ENCODE measurements around the gene ZFYVE9. TPM values are rescaled to one million over a fixed set of nuclear protein-coding genes. Genes with fewer than 3 reads are reported as not detected.
A peak's percentile ranks its signal among the peaks of the same experiment; 100 is the strongest.

The ZFYVE9 gene
- polyA plus RNA-seq, 10 donors, result 17.4 to 23.0 (median 21.3) TPM

DNA sequence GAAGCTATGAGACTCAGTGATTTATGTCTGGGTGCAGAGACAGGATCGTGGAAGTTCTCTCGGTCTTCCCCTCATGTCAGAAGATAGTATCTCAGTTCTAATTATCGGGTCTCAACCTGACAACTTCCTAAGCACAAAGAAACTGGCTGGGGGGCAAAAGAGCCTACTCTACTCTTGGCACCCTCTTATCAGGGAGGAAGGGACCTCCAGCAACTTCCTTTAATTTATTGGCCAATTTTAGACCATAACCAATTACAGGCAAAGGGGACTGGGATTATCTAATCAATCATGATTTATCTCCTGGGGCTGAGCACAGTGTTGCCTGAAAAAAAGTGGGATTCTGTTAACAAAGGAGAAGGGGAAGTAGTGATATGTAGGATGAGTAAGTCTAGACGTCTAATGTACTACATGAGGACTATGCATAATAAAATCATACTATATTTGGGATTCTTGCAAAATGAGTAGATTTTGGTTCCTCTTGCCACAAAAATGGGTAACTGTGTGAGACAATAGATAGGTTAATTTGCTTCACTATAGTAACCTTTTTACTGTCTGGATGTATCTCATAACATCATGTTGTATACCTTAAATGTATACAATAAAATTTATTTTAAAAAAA lies 98.8 kb downstream of the ZFYVE9 start:
- no peak for DNase-seq

DNA sequence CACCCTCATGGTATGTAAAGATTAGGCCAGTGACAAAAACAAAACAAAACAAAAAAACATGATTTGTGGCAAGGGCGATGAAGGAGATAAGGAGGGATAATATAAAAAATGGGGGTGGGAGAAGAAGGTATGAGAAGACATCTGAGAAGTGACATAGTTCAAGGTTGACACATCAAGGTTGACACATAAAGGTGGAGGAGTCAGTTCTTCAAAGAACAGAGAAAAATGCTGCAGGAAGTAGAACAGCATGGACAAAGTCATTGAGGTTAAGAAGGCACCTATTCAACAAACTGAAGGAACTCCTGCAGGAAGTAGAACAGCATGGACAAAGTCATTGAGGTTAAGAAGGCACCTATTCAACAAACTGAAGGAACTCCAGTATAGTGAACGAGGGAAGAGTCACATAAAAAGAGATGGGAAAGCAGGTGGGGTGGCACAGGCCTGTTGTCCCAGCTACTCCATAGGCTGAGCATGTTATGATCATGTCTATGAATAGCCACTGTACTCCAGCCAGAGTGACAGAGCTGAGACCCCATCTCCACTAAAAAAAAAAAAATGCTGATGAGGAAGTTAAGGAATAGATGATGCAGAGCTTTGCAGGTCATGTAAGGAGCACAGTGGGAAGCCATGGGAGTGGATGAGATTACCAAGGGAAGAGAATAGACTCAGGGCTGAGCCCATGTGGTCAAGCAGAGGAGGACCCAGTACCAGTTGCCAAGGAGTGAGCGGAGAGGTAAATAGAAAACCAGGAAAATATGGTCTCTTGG lies 101.5 kb downstream of the ZFYVE9 start:
- DNase-seq, result no peak

- DNase-seq, result no peak
Measured at GRCh38 chr1:52249831-52250230, 107.9 kb downstream of the ZFYVE9 start.

DNA sequence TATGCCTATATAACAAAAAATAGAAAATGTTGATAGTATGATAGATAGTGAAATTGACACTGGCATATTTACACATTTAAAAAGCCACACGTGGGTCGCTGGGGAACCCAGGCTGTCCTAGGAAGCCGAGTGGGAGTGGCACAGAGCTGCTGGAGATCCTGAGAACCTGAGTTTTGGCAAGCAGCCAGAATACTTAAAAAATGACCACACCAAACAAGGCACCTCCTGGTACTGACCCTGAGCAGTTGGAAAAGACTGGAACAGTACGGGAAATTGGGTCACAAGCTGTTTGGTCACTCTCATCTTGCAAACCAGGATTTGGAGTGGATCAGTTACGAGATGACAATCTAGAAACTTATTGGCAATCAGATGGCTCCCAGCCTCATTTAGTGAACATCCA lies 111.5 kb downstream of the ZFYVE9 start:
- no peak for DNase-seq

GRCh38 chr1:52259886-52260285 lies 118.0 kb downstream of the ZFYVE9 start:
- DNase-seq, result no peak

DNA sequence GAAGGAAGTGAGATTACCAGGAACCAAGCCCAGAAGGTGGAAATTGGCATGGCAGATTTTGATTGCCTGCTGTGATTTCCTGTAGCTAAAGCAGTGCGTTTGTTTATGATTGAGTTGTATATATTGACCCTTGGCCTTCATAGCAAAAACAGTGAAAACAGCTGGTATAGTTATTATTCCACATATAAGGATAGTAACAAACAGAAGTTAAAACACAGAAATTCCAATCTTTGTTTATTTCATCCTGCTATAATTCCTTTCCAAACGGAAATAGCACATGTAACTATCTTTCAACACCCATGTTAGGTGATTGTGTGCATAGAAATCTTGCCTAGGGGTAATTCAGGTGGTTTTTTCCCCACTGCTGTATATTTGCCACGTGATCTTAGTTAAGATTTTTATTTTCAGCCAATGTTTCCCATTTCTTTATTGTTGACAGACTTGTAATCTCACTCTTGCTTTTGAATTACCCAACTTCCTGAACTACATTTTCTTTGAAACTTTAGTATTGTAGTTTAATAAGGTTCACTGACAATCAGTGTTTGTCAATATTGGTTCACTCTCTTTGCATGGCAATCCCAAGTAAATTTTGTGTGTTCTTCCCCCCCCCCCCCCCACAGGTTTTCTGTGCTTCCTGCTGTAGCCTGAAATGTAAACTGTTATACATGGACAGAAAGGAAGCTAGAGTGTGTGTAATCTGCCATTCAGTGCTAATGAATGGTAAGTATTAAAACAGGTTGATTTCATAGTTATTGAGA lies 121.4 kb downstream of the ZFYVE9 start:
- no peak for DNase-seq

GRCh38 chr1:52264530-52265115 lies 122.7 kb downstream of the ZFYVE9 start:
- DNase-seq, result no peak

DNA sequence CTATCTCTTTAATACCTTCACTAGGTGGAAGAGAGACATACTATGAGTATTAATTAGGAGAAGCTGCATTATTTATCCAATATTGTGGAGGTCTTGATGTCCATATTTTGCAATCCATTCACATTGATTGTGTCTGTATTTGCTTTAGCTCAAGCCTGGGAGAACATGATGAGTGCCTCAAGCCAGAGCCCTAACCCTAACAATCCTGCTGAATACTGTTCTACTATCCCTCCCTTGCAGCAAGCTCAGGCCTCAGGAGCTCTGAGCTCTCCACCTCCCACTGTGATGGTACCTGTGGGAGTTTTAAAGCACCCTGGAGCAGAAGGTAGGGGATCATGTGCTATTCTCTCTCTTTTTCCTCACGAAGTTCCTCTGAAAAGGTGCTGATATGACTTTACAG lies 124.6 kb downstream of the ZFYVE9 start:
- DNase-seq, result no peak

DNA sequence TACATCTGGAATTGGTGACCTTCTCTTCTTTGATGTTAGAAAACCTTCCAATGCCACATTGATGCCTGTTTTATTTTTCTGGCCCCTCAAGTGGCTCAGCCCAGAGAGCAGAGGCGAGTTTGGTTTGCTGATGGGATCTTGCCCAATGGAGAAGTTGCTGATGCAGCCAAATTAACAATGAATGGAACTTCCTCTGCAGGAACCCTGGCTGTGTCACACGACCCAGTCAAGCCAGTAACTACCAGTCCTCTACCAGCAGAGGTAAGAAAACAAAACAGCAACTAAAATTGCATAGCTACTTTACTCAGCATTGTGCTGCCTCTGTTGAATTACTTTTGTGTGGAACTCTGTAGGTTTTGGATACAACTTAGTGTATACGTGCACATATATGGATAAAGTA lies 126.5 kb downstream of the ZFYVE9 start:
- DNase-seq, result no peak

DNA sequence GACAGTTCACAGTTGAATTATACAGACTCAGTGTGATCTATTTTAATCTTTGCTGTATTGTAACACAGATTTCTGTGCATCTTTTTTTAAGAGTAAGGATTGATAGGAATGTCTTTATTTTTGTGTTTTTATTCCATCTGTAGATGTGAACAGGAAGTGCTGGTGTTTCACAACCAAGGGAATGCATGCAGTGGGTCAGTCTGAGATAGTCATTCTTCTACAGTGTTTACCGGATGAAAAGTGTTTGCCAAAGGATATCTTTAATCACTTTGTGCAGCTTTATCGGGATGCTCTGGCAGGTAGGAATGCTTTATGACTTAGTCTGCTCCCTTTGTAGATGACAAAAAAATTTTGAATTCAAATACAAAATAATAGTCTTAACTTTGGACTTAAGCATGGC lies 139.6 kb downstream of the ZFYVE9 start:
- no peak for DNase-seq

- DNase-seq, result peak in 1 of 3 donors; percentile 26
Measured at GRCh38 chr1:52288286-52288685, 146.4 kb downstream of the ZFYVE9 start.

DNA sequence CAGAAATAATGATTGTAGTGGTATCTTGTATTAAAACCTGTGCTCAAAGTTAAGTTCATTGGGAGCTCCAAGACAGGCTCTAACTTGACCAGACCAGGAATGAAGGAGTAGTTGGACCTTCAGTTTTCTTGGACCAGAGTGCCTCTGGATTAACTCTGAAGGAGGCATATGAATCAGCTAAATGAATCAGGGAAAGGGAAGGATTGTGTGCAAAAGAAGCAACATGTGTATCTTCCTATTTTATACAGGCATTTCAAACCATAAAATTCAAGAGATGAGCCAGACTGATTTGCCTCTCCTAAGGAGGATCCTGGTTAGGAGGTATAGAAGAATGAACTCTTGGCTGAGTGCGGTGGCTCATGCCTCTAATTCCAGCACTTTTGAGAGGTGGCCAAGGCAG lies 152.7 kb downstream of the ZFYVE9 start:
- DNase-seq, result no peak

GRCh38 chr1:52296345-52296744 lies 154.5 kb downstream of the ZFYVE9 start:
- DNase-seq, result peak; percentile 20 to 52 (median 22)

- DNase-seq, result no peak
Measured at GRCh38 chr1:52305417-52306226, 163.7 kb downstream of the ZFYVE9 start.

- DNase-seq, result no peak
Measured at GRCh38 chr1:52306227-52307006, 164.5 kb downstream of the ZFYVE9 start.

GRCh38 chr1:52321061-52321460 lies 179.2 kb downstream of the ZFYVE9 start:
- no peak for DNase-seq

- no peak for DNase-seq
Measured at GRCh38 chr1:52323731-52324130, 181.8 kb downstream of the ZFYVE9 start.

DNA sequence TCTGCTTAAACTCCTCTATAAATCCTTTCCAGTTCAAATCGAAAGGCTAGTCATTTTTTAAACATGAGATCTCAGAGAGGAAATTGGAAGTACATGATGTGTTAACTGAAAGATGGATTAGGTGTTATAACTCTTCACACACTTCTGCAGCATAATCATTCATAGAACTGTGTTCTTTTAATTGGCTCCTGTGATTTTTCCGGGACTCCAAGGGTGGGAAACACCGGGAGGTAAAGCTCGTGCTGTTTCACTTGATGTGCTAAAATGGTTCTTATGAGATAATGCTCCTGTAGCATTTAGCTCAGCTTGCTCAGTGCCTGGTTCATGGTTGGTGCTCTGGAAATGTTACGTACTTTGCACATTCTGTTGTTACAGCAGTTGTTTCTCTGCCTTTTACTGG lies 183.9 kb downstream of the ZFYVE9 start:
- DNase-seq, result no peak

- DNase-seq, result no peak
Measured at GRCh38 chr1:52328615-52329014, 186.7 kb downstream of the ZFYVE9 start.

GRCh38 chr1:52332411-52332810 lies 190.5 kb downstream of the ZFYVE9 start:
- DNase-seq, result no peak
